NCI-H2227 (cell line): Measurements from ENCODE around the gene SRPX.

Experiments used
- DNase-seq: peaks from one replicate; lab custom pipeline; 2025; ENCODE audit not compliant: unreplicated experiment; lab: John Stamatoyannopoulos, UW

Gene SRPX

DNA sequence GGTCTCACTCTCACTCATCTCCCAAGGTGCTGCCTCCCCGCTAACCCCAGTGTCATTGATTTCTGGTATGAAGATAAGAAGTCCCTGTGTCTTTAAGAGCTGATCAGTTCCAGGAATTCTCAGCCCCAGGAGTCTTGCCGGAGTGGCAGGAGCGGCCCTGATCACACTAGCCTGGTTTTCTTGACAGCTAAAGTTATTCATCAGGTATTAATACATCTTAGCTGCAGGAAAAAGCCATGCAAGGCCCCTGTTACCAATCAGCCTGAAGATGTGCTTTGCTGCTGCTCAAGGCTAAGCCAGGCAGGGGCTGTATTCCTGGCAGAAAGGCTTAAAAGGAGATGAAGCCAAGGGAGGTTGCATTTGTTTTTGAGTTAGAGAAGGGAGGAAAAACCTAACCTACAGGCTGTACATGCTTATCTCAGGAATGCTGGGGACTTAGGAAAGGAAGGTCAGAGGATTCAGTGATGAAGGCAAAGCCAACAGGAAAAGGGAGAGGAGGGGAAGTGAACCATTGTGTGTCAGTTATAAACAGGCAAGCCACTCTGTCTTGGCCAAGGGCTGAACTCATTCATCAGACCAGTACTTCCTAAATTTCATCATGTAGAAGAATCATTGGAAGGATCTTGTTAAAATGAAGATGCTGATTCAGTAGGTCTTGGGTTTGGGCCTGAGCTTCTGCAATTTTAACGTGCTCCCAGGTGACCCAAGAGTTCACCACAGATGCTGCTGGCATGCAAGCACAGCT is 8.6 kb downstream of the SRPX start:
- DNase-seq = no peak

DNA sequence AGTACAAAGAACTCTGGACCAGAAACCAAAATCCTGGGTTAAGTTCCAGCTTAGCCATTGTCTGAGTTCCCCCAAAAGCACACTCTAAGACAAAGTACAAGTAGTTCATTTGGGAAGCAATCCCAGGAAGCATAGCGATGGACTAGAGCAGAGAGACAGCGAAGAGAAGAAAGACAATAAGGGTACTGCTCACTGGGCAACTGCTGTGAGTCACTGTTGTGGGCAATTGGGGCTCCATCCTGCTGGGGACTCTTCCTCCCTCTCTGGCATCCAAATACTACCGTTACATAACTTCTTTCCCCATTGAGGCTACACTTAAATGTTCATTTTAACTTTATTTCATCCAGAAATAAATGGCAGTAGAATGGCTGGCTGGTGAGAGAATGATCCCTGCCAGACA is 14.1 kb downstream of the SRPX start:
- no peak for DNase-seq

DNA sequence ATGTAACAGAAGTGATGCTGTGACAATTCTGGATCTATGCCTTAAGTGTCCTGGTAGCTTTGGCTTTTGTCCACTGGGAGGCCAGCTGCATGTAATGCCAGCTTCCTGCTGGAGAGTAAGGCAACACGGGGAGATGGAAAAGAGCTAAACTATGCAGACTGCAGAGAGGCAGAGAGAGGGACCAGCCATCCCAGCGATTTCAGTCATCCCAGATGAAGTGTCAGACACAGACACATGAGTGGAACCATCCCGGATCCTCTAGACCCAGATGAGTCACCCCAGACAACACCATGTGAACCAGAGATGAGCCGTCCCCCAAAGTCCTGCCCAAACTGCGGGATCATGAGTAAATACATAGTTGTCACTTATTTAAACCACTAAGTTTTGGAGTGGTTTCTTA is 14.6 kb downstream of the SRPX start:
- DNase-seq = no peak

DNA sequence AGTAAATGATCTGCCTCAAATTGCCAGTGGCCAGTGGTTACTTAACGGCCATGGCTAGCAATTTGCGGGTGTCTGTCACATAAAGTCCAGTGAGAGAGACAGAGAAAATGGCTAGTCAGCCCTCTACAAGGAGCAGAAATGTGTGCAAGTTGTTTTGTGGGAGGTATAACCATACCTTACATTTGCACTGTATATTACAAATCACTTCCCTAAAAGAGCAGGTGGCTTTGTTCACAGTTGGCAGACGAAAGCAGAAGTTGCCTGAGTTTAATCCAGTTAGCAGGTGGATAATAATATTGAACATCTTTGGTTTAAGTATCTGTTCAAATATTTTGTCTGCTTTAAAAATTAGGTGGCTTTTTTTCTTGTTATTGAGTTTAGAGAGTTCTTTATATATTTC is 15.6 kb downstream of the SRPX start:
- no peak for DNase-seq

DNA sequence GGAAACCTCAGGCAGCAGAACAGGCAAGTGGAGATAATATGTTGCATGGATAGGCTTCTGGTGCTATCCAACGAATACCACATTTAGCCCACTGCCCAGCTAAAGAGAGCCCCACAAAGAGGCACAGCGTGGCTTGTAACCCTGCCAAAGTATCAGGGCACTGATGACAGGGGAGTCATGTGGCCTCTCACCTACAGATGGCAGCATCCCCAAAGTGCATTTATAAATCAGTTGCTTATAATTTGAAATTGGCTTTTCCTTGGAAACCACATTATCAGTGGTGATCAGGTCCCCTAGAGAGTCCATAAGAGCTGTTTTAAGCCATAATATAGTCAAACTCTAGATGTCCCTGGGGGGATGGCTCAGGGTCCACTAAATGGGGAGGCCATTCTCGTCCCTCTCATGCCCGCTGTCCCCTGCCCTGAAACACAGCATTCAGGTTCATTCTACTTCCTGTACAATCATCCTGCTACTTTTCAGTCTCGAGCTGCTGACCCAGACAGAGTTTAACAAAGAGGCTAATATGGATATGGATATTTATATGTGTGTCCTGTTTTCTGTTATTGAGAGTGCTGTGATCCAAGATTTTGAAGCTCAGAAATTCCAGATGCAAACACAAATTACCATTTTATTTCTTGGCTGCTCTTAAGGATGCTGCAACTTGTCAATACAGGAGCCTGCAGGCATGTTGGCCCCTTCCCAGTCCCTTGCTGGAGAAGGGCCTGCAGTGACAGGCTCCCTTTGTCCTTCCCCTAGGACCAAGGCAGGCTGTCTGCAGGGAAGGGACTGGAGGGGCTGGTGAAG is 28.5 kb downstream of the SRPX start:
- DNase-seq = peak; percentile 23

DNA sequence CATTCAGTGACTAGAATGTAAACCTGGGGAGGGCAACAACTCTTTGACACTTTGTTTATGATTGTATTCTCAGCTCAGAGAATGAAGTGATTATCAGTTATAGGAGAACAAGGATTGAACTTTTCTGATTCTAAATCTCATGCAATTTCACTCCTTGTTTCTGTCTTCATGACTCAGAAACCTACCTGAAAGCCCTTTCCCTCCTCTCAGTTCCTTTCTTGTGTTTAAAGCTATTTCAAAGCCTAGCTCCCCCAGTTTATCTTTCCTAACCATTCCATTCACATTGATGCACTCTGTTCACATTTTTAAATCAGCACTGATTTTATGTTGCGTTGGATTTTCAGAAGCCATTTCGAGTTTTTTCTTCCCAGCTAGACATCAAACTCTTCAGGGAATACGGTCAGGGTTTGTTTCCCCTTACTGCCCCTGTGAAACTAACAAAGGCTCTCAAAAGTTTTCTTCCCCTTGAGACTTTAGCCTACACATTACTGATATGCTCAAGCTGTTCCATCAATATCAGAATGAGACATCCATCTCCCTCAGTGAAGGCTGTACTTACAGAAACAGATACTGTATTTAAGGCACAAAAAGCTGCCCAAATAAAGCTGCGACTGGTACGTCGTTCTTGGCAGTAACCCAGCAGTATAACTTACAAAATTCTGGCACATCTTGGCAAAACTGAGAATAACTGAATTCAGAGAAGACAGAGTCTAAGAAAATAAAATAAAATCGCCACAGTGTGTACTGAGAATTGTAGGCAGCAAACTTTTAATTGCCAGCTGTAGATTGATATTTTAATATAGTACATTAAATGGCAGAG is 31.0 kb downstream of the SRPX start:
- DNase-seq = no peak

DNA sequence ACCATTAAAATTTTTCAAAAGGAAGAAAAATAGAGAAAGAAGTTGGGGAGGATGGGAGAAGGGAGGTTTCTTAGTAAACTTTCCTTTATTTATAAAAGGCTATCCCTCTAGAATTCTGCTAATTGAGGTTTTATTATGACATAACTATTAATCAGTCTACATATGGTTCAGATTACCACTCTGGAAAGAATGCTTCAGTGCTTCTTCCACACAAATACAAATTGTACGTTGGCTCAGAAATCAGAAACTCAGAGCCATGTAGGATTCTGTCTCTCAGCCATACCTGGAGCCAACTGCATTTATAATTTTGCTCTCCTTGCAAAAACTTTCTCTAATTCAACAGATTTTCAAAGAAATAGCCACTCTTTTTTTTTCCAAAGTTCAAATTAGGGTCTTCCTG is 37.1 kb downstream of the SRPX start:
- no peak for DNase-seq

DNA sequence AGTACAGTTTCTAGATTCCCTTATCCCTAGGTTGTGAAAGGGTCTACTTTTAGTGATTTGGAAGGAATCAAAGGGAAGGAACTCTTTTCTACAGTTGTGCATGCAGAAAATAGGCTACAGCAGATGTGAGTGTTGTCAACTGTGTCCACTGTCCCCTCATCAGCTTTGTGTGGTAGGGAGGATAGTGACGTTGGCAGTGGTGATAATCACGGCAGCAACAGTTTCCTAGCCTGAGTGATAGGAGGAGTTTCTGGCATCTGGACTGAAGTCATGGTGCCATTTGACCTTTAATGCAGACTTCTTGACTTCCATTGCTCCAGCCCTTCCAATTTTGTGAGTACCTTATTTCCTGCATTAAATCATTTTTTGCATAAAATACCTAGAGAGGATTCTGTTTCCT is 39.3 kb downstream of the SRPX start:
- no peak for DNase-seq

DNA sequence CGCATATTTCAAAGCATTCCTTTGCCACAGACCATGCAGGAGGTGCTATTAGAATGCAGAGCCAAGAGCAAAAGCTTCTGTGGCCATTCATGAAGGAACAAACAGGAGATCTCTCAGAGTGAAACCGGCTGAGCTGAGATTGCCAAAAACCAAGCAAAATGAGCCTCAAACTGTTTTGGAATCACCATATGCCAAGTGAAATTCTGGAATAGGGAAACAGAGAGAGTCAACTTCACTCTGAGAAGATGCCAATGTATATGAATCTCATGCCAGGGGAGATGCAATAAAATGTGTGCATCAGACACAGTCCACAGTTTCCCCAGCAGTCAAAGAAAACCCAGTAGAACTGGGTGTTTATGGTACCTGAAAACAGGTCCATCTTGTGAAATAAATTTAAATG is 42.3 kb downstream of the SRPX start:
- no peak for DNase-seq

DNA sequence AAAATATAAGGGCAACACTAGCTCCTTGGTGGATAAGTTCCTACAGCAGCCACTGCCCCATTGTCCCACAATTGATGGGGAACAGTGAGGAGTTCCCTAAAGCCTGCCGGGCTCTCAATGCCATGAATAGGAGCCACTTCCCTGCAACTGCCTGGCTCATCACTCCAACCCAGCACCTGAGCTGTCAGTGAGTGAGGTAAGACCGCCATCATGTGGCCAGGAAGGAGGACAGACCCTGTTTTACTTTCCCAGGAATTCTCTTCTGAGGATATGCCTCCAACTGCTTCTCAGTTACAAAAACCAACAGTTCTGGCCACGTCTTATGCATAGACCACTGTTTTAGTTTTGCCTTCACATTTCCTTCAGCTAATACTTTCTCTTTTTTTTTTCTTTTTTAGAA is 45.5 kb downstream of the SRPX start:
- peak; percentile 83 for DNase-seq

DNA sequence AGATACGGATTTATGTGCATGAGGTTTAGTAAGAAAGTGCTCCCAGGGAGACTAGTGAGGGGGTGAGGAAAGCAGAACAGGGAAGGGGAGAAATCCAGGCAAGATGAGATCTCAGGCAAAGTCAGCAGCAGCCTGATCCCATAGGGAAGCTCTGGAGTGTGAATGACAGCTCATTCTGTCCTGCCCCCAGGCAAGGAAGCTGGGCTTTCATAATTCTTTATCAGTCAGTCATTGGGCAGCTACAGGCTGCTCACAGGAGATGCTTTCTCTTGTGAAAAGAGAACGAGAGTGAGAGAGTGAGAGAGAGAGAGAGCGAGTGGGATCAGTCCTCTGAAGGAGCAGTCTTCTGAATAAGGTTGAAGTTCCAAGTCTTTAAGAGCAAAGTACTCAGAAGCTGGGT is 48.1 kb downstream of the SRPX start:
- DNase-seq = no peak

DNA sequence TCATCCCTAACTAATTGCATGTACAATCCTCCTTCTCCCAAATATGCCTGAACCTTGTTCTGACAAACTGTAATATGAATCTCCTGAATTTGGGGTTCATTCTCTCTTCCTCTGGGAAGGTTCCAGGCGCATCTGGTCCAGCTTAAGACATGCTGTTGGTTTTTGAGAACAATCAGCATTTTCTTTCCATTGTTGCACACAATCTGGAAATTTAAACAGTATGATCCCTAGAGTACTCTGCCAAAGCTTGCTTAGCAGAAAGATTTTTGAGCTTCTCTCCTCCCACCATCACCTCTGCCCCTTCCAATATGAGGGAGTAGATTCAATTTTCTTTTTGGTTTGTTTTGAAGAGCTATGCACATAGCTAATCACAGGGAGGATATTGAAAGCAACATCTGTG is 50.1 kb downstream of the SRPX start:
- peak; percentile 70 for DNase-seq

DNA sequence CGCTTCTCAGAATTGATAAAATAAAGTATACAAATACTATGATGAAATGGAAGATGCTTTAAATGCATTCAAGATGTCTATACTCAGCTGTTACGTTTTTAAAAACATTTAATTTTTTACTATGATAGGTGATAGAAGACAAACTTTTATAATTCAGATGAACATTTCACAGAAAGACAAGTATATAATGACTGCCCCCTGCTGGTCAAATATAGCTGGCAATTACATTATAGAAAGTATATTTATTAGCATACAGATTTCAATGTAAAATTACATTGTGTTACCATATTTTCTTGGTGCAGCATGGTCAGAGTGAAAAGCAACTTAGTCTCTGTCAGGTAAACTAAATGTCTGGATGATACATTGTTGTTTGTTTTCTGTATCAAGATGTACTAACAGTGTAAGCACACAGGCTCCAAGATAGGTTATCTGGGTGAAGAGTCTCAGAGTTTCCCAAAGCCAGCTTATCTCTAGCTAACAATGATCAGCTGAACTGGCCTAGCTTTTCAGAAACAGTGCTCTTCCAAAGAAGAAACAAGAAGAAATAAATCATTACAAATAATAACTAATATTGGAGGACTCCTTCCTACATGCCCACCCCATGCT is 54.1 kb downstream of the SRPX start:
- peak; percentile 59 for DNase-seq

DNA sequence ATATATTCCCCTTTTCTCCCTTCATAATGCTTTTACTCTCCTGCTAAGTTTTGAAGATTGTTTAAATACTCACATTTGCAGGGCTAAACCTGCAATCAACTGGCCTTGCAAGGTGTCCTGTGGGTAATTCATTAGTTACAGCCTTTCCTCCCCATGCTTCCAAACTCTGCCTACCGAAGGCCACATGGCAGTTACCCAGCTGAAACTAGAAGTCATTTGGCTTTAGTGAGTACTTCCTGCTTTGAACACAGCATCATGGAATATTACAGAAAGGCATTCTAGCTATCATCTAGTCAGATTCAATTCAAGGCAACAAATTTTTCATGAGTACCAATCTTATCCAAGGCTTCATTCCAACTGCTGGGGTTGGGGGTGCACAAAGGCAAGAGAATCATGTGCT is 55.6 kb downstream of the SRPX start:
- DNase-seq = no peak

DNA sequence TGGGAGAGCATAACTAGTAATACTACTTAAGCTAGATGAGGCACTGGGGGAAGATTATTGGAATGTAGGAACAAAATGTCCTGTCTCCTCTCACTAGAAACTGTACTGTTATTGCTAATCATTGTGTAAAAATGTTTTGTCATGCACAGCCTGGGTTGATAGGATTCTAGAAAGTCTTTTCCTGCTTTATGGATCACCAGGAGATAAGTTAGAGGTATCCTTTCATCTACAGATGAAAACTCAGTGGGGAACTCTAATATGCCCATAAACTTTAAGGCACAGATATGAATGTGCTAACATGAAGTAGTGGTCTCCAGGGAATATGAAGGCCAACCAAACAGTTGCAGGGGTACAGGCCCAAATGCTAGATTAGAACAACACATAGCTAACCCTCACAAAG is 57.5 kb downstream of the SRPX start:
- no peak for DNase-seq

DNA sequence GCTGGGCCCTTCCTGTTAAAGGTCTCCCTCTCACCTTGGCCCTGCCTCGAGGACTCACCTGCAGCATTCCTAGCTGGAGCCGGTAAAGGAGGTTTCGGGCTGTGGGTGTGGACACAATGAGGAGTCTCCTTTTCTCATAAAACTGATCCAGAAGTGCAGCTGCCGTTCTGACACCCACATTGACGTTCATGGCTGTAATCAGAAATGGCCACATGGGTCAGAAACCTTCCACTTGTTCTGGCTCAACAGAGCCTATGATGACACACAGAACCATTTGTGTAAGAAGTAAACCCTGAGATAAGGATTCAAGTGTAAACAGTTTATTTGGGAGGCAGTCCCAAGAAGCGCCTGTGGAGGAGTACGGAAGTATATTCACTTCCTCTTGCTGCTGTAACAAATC is 63.8 kb downstream of the SRPX start:
- DNase-seq = no peak

DNA sequence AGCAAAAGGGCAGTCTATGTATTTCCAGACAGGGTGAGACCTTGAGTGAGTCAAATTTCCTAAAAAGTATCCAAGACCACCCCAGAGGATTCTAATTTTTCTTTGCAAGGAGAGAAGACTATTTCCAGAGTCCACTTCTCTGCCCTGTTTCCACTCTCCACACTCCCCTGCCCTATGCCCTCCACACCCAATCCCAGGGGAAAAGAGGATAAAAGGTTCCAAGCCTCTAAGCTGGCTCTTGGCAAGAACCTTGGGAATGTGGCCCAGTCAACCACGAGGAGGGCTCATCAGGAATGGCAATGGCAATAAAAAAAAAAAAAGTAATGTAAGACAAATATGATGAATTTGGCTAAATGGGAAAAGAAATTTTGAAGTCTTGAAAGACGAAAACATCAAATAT is 65.9 kb downstream of the SRPX start:
- no peak for DNase-seq

DNA sequence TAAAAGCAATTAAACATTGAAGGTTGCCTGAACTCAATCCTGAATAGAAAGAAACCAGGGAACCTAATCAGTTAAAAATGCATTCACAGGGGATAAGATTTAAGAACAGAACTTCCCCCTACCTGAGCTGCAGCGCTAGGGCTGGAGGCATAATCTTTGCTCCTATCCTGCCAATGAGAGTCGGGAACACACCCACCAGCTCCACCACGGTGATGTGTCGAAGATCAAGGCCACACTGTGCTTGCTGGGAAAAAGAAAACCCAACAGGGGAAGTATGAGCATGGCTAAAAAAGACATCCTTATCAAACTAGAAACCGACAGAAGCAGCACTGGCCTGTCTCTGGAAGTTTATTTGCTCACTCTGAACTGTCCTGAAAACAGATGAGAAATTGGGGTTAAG is 66.3 kb downstream of the SRPX start:
- no peak for DNase-seq

DNA sequence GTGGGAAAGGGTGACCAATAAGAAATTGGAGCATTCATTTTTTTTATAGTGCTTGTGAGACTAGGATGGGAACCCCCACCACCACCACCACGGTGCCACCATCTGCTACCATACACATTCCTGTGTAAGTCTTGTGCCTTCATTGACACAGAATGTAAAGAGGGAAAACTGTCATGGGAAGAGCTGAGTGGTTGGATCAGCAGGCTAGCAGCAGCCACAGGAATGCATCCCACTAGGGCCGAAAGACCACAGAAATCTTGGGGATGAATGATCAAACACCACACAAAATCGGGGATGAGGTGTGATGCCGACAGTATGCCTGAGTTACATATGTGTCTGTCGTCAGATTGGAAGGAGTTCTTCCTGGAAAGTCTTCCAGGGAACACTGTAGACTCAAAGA is 69.2 kb downstream of the SRPX start:
- DNase-seq = no peak

DNA sequence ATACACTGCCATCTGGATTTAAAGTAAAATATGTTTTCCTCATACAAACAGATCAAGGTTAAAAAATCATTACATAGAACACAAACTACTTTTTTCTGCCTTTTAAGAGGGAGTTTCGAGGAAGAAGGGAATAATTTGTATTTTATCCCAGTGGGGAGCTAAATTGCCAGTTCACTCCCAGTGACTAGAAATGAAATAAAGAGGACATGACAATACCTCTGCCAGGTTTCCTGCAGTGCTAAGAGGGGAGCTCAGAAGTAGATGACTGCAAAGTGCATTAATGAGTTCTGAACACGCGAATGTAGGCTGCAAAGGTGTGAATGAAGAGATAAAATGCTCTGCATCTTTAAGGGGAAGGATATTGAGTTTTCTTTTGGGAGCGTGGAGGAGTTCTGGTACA is 69.7 kb downstream of the SRPX start:
- peak; percentile 81 for DNase-seq

DNA sequence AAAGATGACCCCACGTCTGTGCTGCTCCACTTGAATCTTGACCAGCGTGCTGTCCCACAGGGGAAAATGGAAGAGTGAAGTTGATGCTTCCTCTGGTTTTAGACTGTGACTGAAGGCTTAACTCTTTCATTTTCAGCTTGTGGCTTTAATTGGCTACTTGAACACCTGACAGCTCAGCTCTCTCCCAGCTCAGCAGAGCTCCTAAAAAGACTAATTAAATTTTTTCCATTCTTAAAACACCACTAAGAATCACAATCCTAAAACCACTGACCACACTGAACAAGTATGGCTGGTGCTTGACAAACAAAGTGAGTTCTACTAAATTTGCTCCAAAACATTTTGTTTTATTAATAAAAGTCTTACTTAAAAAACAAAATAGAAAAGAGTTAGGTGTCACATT is 71.7 kb downstream of the SRPX start:
- DNase-seq = no peak
